ENCODE results near the gene KSR2. TPM values are rescaled to one million over a fixed set of nuclear protein-coding genes. Genes with fewer than 3 reads are reported as not detected.

KSR2 gene
- total RNA-seq, 2 experiments from 2014 or later = 0.12 to 0.45 TPM

DNA sequence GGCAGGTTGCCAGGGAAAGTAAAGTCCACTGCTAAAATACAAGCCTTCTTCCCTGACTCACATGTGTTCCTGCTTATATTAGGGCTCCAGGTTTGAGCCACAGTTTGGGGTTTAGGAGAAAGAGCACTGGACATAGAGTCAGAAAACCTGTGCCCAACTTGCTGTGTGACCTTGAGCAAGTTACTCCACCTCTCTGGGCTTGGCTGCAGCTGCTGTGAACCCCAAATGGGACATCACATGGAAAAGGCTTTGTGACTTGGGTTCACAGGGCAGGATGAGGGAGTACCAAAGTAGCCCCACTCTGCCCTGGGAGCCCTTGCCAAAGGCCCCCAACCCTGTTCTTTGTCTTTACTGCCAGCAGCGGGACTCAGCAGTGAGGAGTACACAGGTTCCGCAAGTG, 528.4 kb downstream of the KSR2 start:
- H3K4me3 Mint-ChIP-seq = no peak overlapping the region
- H3K27ac Mint-ChIP-seq = no peak overlapping the region
- POLR2A ChIA-PET = no interaction called here
- intact Hi-C loops (cut with micrococcal nuclease) = no loop called here
- CTCF ChIA-PET = no interaction called here
- no peaks in the 10 kb centered on the region for H3K4me1 Mint-ChIP-seq (ENCODE audit: low read depth)
- DNase-seq = no peak
- H3K9me3 Mint-ChIP-seq = no peaks in the 10 kb centered on the region
- no peaks in the 10 kb centered on the region for H3K27me3 Mint-ChIP-seq
- H3K36me3 Mint-ChIP-seq = no peaks in the 10 kb centered on the region

DNA sequence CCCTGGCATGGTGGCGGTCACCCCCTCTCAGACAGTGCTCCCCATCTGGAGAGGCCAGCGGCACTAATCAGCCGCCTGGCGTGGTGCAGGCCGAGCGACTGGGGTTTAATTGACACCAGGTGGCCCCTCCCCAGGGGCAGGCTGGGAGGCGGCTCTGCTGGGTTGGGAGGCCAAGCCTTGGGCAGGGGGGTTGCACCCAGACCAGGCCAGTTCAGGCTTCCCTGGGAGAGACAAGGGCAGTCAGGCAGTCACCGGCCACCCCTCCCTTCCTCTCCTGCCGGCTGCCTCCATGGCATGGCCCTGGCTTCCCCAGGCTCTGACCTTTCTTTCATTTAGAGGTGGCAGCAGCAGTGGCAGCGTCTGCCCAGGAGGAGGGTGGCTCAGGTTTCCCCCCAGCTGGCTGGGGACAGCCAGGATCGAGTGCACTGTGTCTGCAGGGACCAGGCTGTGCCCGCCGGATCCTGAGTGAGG, 529.2 kb downstream of the KSR2 start:
- Mint-ChIP-seq H3K4me3 (no peak overlapping the region), H3K9me3 (no peaks in the 10 kb centered on the region), H3K27ac (no peak overlapping the region), H3K4me1 (ENCODE audit: low read depth) (no peaks in the 10 kb centered on the region), H3K27me3 (no peaks in the 10 kb centered on the region), H3K36me3 (no peaks in the 10 kb centered on the region)
- no peak for DNase-seq
- POLR2A ChIA-PET = no interaction called here
- intact Hi-C loops (cut with micrococcal nuclease) = no loop called here
- CTCF ChIA-PET = no interaction called here

DNA sequence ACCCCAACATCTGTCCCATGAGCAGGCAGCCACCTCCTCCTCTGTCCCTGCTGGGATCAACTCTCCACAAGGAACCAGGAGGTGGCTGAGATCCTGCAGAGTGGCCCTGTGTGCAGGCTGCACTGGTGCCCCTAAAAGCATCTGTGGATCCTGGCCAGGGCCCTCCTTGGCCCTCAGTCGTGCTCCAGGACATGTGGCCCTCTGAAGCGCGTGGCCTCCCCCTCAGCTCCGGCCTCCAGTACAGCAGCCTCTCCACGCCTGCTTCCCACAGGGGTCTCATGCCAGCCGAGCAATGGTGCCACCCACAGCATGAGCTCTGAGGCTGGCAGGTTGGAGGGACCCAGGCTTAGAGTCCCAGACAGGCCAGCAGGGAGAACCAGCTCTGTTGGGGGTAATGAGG, 530.0 kb downstream of the KSR2 start:
- CTCF ChIA-PET = no interaction called here
- intact Hi-C loops (cut with micrococcal nuclease) = no loop called here
- no peaks in the 10 kb centered on the region for H3K36me3 Mint-ChIP-seq

DNA sequence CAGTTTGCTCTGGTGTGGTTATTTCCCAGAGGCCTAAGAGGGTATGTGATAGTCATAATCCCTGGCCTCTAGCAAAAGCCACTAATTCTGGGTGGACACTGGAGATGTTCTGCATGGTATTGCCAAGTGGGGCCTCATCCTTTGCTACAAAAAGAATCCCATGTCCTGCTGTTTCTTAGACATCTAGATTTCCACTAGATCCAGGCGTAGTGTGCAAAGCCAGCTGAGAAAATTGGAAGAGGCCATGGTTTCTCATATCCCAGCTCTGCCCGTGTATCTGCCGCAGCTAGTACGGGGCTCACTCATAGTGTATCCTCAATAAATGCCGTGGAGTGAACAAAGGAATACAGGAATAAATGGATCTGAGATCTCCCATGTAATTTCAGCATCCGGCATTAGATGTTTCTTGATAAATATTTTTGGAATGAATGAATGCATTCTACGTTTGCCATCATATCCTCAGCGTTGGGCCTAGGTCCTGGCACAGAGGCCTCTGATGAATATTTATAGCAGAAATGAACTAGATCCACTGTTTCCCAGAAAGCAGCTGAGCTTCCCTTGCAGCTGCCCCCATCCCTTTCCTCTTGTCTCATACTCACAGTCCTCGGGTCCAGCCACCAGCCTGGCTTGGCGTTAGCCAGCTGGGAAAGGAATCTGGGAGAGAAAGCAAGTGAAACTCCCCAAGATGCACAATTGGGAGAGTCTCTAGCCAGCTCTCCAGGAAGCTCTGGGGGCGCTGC, 531.1 kb downstream of the KSR2 start:
- intact Hi-C loops (cut with micrococcal nuclease) = no loop called here
- no peaks in the 10 kb centered on the region for H3K27me3 Mint-ChIP-seq
- H3K4me1 Mint-ChIP-seq (ENCODE audit: low read depth) = no peaks in the 10 kb centered on the region
- ChIA-PET POLR2A (no interaction called here), CTCF (no interaction called here)
- no peaks in the 10 kb centered on the region for H3K36me3 Mint-ChIP-seq
- no peak for DNase-seq
- H3K27ac Mint-ChIP-seq = no peak overlapping the region
- H3K9me3 Mint-ChIP-seq = no peaks in the 10 kb centered on the region
- no peak overlapping the region for H3K4me3 Mint-ChIP-seq

More for the DNA sequence above, 530.0 kb downstream of the KSR2 start:
- no peaks in the 10 kb centered on the region for H3K4me1 Mint-ChIP-seq (ENCODE audit: low read depth)
- H3K27me3 Mint-ChIP-seq = no peaks in the 10 kb centered on the region
- DNase-seq = no peak
- H3K27ac Mint-ChIP-seq = no peak overlapping the region
- H3K4me3 Mint-ChIP-seq = no peak overlapping the region
- POLR2A ChIA-PET = no interaction called here
- no peaks in the 10 kb centered on the region for H3K9me3 Mint-ChIP-seq

DNA sequence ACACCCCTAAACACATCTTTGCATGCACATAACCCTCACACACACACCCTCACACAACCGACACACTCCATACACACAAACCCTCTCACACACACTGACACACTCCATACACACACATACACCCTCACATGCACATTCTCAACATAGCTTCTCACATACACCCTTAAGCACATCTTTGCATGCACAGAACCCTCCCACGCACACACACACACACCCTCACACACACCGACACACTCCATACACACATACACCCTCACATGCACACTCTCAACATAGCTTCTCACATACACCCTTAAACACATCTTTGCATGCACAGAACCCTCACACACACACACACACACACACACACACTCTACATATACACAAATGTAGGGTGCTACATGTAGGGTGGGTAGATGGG, 534.9 kb downstream of the KSR2 start:
- Mint-ChIP-seq H3K27me3 (no peaks in the 10 kb centered on the region), H3K4me1 (ENCODE audit: low read depth) (no peaks in the 10 kb centered on the region), H3K36me3 (no peaks in the 10 kb centered on the region), H3K9me3 (no peaks in the 10 kb centered on the region), H3K4me3 (no peak overlapping the region), H3K27ac (no peak overlapping the region)
- intact Hi-C loops (cut with micrococcal nuclease) = no loop called here
- DNase-seq = no peak
- ChIA-PET CTCF (no interaction called here), POLR2A (no interaction called here)

DNA sequence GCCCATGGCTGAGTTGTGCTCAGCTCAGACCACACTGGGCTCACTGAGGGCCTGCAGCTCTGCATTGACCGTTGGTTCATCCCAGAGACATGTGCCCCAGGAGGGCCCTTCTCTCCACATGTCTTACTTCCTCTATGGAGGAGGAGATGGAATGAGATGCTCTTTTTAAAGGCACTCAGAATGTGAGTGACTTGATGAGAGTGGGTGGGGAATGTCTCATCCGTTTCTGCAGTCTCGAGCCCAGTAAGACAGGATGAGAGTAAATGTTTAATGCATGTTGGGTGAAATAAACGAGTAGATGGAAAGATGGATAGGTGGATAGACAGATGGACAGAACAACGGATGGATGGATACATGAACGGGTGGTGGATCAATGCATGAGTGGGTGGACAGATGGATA, 538.5 kb downstream of the KSR2 start:
- H3K27me3 Mint-ChIP-seq = no peaks in the 10 kb centered on the region
- no peaks in the 10 kb centered on the region for H3K4me1 Mint-ChIP-seq (ENCODE audit: low read depth)
- DNase-seq = no peak
- peaks cover 4% of the 10 kb centered on the region for H3K9me3 Mint-ChIP-seq
- no peaks in the 10 kb centered on the region for H3K36me3 Mint-ChIP-seq
- H3K27ac Mint-ChIP-seq = no peak overlapping the region
- ChIA-PET CTCF (no interaction called here), POLR2A (no interaction called here)
- intact Hi-C loops (cut with micrococcal nuclease) = no loop called here
- H3K4me3 Mint-ChIP-seq = no peak overlapping the region

DNA sequence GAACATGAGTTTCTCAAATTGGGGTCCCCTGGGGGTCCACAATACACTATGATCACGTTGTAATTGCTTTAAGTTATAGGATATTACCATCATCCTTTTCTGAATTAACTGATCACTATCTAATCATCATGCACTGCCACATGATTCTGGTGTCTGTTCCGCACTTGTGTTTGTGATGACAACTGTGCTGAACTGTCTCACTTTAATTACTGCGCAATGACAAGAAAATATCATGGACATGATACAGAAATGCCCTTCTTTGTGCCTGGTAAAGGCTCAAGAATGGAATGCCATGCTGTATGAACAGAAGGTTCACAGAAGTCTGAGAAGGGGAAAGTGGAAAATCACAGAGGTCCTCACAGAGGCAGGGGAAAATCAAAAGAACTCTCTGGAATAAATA, 541.6 kb downstream of the KSR2 start:
- no peak for DNase-seq
- Mint-ChIP-seq H3K4me1 (ENCODE audit: low read depth) (no peaks in the 10 kb centered on the region), H3K27me3 (no peaks in the 10 kb centered on the region), H3K9me3 (peaks cover 6% of the 10 kb centered on the region), H3K4me3 (no peak overlapping the region), H3K36me3 (no peaks in the 10 kb centered on the region), H3K27ac (no peak overlapping the region)
- ChIA-PET CTCF (no interaction called here), POLR2A (no interaction called here)
- intact Hi-C loops (cut with micrococcal nuclease) = no loop called here

DNA sequence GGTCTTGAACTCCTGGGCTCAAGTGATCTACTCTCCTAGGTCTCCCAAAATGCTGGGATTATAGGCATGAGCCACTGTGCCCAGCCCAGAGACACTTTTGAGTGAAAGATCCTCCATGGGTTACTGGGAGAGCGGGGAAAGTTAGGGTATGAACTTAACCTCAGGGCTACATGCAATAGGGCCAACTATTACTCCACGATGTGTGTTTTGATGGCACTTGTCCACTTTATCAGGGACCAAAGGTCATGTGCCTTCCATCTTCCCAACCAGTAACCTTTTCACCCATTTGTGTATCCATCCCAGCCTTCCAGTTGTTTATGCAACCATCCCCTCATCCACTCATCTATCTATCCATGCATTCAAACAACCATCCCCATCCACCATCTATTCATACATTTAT, 546.8 kb downstream of the KSR2 start:
- no peak overlapping the region for H3K4me3 Mint-ChIP-seq
- no peak for DNase-seq
- H3K4me1 Mint-ChIP-seq (ENCODE audit: low read depth) = no peaks in the 10 kb centered on the region
- intact Hi-C loops (cut with micrococcal nuclease) = no loop called here
- H3K27me3 Mint-ChIP-seq = no peaks in the 10 kb centered on the region
- ChIA-PET POLR2A (no interaction called here), CTCF (no interaction called here)
- peaks cover 6% of the 10 kb centered on the region for H3K9me3 Mint-ChIP-seq
- H3K27ac Mint-ChIP-seq = no peak overlapping the region
- H3K36me3 Mint-ChIP-seq = no peaks in the 10 kb centered on the region

DNA sequence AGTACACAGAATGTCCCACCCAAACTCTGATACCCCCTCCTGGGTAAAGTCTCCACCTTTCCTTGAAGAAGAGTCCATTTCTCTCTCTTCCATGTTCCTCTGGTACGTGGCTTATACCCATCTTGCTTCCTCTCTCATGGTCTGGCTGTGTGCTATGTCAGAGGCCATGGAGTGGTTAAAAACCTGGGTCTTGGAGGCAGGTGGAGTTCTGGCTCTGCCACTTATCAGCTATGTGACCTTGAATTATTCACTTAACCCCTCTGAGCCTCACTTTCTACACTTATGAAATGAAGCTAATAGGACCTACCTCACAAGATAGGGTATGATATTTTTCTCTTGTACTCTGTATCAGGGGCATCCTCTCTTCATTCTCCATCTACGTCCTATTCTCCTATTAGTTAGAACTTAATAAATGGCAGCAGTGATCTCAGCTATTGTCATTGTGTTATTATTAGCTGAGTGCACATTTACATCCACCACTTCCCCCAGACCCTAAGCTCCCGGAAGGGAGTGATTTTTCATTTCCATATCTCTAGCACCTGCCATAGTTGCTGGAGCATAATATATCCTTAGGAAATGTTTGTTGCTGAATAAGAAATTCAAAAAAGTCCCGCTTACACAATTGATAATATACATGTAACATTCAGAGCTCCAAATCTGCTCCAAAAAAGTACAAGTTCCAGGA, 547.6 kb downstream of the KSR2 start:
- POLR2A ChIA-PET = no interaction called here
- CTCF ChIA-PET = no interaction called here
- H3K9me3 Mint-ChIP-seq = peaks cover 6% of the 10 kb centered on the region
- no peak overlapping the region for H3K27ac Mint-ChIP-seq
- DNase-seq = no peak
- no peaks in the 10 kb centered on the region for H3K36me3 Mint-ChIP-seq
- intact Hi-C loops (cut with micrococcal nuclease) = no loop called here
- H3K4me3 Mint-ChIP-seq = no peak overlapping the region
- H3K4me1 Mint-ChIP-seq (ENCODE audit: low read depth) = no peaks in the 10 kb centered on the region
- H3K27me3 Mint-ChIP-seq = no peaks in the 10 kb centered on the region

DNA sequence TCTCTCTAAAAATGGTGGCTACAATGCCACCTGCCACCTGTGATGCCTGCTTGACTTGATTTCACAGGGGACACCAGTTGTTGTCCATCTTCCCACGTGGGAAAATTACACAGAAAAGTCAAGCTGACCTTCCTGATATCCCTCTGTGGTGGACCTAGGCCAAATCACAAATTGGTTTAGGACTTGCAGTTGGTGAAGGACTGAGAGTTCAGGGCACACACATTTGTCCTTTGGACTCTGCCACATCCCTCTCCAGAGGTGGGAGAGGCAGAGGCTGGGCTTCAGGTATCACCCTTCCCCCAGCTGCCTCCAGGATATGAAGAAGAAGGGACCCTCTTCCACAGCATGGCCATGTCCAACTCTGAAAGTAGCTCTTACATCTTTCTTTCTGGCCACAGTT, 551.8 kb downstream of the KSR2 start:
- H3K4me3 Mint-ChIP-seq = no peak overlapping the region
- no peaks in the 10 kb centered on the region for H3K27me3 Mint-ChIP-seq
- intact Hi-C loops (cut with micrococcal nuclease) = no loop called here
- H3K9me3 Mint-ChIP-seq = no peaks in the 10 kb centered on the region
- H3K27ac Mint-ChIP-seq = no peak overlapping the region
- CTCF ChIA-PET = no interaction called here
- no peaks in the 10 kb centered on the region for H3K4me1 Mint-ChIP-seq (ENCODE audit: low read depth)
- H3K36me3 Mint-ChIP-seq = no peaks in the 10 kb centered on the region
- POLR2A ChIA-PET = no interaction called here
- no peak for DNase-seq

DNA sequence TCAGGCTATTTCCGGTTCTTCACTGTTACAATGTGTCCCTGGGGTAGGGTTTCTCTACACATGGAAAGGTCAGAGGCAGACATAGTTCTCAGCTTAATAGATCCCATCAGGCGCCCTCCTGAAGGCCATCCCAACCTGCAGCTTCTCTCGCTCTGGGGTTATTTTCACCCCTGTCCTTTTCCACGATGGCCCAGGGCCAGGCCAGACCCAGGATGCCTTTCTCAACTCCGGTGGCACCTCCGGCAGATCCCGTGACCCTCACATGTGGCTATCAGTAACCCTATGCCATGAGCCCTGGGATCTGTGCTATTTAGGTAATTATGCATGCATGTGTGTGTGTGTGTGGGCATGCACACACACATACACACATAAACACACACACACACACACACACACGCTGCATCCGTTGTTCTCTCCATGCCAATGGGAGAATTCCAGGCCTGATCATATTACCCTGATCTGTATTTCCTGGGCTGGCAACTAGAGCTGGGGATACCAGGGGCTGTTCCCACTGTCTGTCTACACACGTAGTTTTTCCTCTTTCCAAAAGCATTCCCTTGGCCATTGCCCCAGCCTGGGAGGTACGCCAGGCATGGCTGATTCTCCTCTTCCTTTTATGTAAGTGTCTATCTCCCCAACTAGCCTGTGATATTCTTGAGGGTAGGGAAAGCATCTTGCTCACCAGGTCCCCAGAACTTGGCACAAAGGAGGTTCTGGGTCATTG, 556.2 kb downstream of the KSR2 start:
- ChIA-PET POLR2A (no interaction called here), CTCF (interaction anchor here (0.7 kb wide), 1 partner anchor 112 kb away, joined by 3 read pairs; no protein-coding TSS in a partner anchor)
- no peak for DNase-seq
- Mint-ChIP-seq H3K36me3 (no peaks in the 10 kb centered on the region), H3K27ac (no peak overlapping the region), H3K27me3 (no peaks in the 10 kb centered on the region), H3K4me1 (ENCODE audit: low read depth) (no peaks in the 10 kb centered on the region), H3K9me3 (no peaks in the 10 kb centered on the region), H3K4me3 (no peak overlapping the region)
- intact Hi-C loops (cut with micrococcal nuclease) = no loop called here

DNA sequence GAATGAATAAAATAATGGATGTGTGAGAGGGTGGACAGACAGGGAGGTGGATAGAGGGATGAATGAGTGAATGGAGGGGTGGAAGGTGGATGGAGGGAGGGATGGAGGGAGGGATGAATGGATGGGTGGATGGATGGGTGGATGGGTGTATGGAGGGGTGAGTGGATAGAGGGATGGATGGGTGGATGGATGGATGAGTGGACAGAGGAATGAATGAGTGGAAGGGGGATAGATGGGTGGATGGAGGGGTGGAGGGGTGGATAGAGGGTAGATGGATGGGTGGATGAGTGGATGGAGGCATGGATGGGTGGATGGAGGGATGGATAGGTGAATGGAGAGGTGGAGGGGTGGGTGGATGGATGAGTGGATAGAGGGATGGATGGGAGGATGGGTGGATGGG, 559.5 kb downstream of the KSR2 start:
- Mint-ChIP-seq H3K27me3 (no peaks in the 10 kb centered on the region), H3K27ac (no peak overlapping the region), H3K4me3 (no peak overlapping the region), H3K36me3 (no peaks in the 10 kb centered on the region), H3K9me3 (peaks cover 3% of the 10 kb centered on the region), H3K4me1 (ENCODE audit: low read depth) (no peaks in the 10 kb centered on the region)
- DNase-seq = no peak
- CTCF ChIA-PET = no interaction called here
- POLR2A ChIA-PET = no interaction called here
- intact Hi-C loops (cut with micrococcal nuclease) = no loop called here

Data from activated CD4-positive, alpha-beta memory T cell treated with anti-CD3 and anti-CD28 coated beads for 36 hours (primary cell).